AG04450 (cell line): ENCODE measurements around the gene MYRFL. TPM values are rescaled to one million over a fixed set of nuclear protein-coding genes. Genes with fewer than 3 reads are reported as not detected.
"Not testable (repeated sequence)": the region's sequence is repeated elsewhere in the genome, so short reads cannot be mapped to it uniquely, and the experiment has no call there.

ENCODE experiments used
- CTCF ChIA-PET: fragments of 300-600, 350-600 bp; formaldehyde crosslinking; extraction: SDS; loops from one replicate; lab custom pipeline; 2022; ENCODE audit warnings: antibody characterized with exemption, inconsistent platforms; lab: Charles Lee
- POLR2A ChIA-PET: fragments of 350-600 bp; formaldehyde crosslinking; extraction: SDS; loops from one replicate; lab custom pipeline; 2021; ENCODE audit warnings: antibody characterized with exemption, inconsistent platforms; lab: Yijun Ruan, JAX
- DNase-seq: peaks from one replicate; pipeline ENCODE4 v3.0.0-alpha.2; 2011; ENCODE audit warnings: low read depth, low spot score
- H3K27ac ChIP-seq: one replicate; pipeline ENCODE4 v1.5.1; 2012; ENCODE audit warnings: low read depth, low read length, control low read depth
- H3K27me3 ChIP-seq: one replicate; pipeline ENCODE4 v1.6.0; 2012; ENCODE audit warnings: low read length; ENCODE audit not compliant: control insufficient read depth, insufficient read depth
- H3K4me3 ChIP-seq: 2 replicates; pipeline ENCODE4 v1.5.1; 2011; ENCODE audit warnings: mild to moderate bottlenecking, low read depth, low read length, control low read depth
- H3K9me3 ChIP-seq: 2 replicates; pipeline ENCODE4 v1.5.1; 2012; ENCODE audit warnings: low read length; ENCODE audit not compliant: control insufficient read depth, insufficient read depth
- CTCF ChIP-seq: IDR thresholded peaks from 2 replicates; pipeline ENCODE4 v1.5.1; 2011; ENCODE audit warnings: low read depth, low read length, control low read depth, inconsistent platforms
- polyA plus RNA-seq: library from polyadenylated mRNA; depleted of rRNA; stranded (reverse); fragments of >200 nt; gene quantifications from 2 replicates; pipeline ENCODE4 v1.2.3, GENCODE V29; 2011

Gene MYRFL
- polyA plus RNA-seq, 1 experiment: not detected

GRCh38 chr12:69843608-69844007 is 18.6 kb downstream of the MYRFL start:
- no peak for TF ChIP-seq CTCF
- H3K4me3 ChIP-seq: no peak overlapping the region
- no peaks in the 10 kb centered on the region for H3K9me3 ChIP-seq
- no peak overlapping the region for H3K27ac ChIP-seq
- no peak for DNase-seq
- CTCF ChIA-PET: no interaction called here
- POLR2A ChIA-PET: no interaction called here
- H3K27me3 ChIP-seq: peaks cover 2% of the 10 kb centered on the region

GRCh38 chr12:69844416-69844815 is 19.4 kb downstream of the MYRFL start:
- Histone ChIP-seq H3K9me3 (no peaks in the 10 kb centered on the region), H3K4me3 (no peak overlapping the region), H3K27me3 (peaks cover 2% of the 10 kb centered on the region), H3K27ac (no peak overlapping the region)
- CTCF ChIA-PET: no interaction called here
- no peak for DNase-seq
- POLR2A ChIA-PET: no interaction called here
- TF ChIP-seq CTCF: no peak

- no peak for DNase-seq
- Histone ChIP-seq H3K27me3 (peaks cover 2% of the 10 kb centered on the region), H3K27ac (no peak overlapping the region), H3K9me3 (no peaks in the 10 kb centered on the region), H3K4me3 (no peak overlapping the region)
- POLR2A ChIA-PET: no interaction called here
- no peak for TF ChIP-seq CTCF
- CTCF ChIA-PET: no interaction called here
Observed at GRCh38 chr12:69844836-69845235, 19.8 kb downstream of the MYRFL start.

- H3K27me3 ChIP-seq: peaks cover 2% of the 10 kb centered on the region
- ChIA-PET POLR2A (no interaction called here), CTCF (no interaction called here)
- no peak for DNase-seq
- H3K4me3 ChIP-seq: no peak overlapping the region
- H3K9me3 ChIP-seq: no peaks in the 10 kb centered on the region
- no peak for TF ChIP-seq CTCF
- no peak overlapping the region for H3K27ac ChIP-seq
Observed at GRCh38 chr12:69846976-69847375, 21.9 kb downstream of the MYRFL start.

- POLR2A ChIA-PET: no interaction called here
- H3K9me3 ChIP-seq: peaks cover 5% of the 10 kb centered on the region; the same call in 1 of the 2 replicates
- H3K27ac ChIP-seq: no peak overlapping the region
- no peak overlapping the region for H3K4me3 ChIP-seq
- no peak for DNase-seq
- H3K27me3 ChIP-seq: no peaks in the 10 kb centered on the region
- no peak for TF ChIP-seq CTCF
- CTCF ChIA-PET: interaction anchor here (0.7 to 1.2 kb wide), 2 partner anchors 28 to 588 kb away, joined by 3 to 5 read pairs; no protein-coding TSS in a partner anchor
Observed at GRCh38 chr12:69851976-69852375, 26.9 kb downstream of the MYRFL start.

GRCh38 chr12:69853176-69853961 is 28.3 kb downstream of the MYRFL start:
- DNase-seq, H3K27ac ChIP-seq, CTCF ChIA-PET, H3K27me3 ChIP-seq, H3K9me3 ChIP-seq, POLR2A ChIA-PET, H3K4me3 ChIP-seq: not testable (repeated sequence)
